Measurements from ENCODE around the gene SUMO1.

DNA sequence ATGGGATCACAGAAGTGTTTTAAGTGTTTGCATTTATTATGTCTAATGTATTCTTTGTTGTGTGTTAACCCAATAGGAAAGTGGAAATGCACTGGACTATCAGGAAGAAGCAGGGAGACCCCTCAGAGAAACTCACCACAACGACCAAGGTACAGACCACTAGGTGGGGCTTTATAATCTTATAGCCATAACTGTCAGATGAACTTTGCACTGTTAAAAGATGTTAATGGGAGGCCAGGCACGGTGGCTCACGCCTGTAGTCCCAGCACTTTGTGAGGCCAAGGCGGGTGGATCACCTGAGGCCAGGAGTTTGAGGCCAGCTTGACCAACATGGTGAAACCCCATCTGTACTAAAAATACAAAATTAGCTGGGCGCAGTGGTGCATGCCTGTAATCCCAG, 73.2 kb downstream of the SUMO1 start:
- TF ChIP-seq, protein P1, sequence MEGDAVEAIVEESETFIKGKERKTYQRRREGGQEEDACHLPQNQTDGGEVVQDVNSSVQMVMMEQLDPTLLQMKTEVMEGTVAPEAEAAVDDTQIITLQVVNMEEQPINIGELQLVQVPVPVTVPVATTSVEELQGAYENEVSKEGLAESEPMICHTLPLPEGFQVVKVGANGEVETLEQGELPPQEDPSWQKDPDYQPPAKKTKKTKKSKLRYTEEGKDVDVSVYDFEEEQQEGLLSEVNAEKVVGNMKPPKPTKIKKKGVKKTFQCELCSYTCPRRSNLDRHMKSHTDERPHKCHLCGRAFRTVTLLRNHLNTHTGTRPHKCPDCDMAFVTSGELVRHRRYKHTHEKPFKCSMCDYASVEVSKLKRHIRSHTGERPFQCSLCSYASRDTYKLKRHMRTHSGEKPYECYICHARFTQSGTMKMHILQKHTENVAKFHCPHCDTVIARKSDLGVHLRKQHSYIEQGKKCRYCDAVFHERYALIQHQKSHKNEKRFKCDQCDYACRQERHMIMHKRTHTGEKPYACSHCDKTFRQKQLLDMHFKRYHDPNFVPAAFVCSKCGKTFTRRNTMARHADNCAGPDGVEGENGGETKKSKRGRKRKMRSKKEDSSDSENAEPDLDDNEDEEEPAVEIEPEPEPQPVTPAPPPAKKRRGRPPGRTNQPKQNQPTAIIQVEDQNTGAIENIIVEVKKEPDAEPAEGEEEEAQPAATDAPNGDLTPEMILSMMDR (conservative IDR thresholded peaks at IDR 0.05; ENCODE audit: low read length) = 0 out of 2 replicates have a peak, but pooled peaks have one; percentile 24
- TF ChIP-seq EZH2phosphoT487 (IDR thresholded peaks at IDR 0.05; ENCODE audit: borderline replicate concordance, low read depth, low read length) = no peak

Measured in OCI-LY7 (cell line).